ENCODE results near the gene KLRC1. TPM values are rescaled to one million over a fixed set of nuclear protein-coding genes. Genes with fewer than 3 reads are reported as not detected.
"Not testable (repeated sequence)": the region's sequence is repeated elsewhere in the genome, so short reads cannot be mapped to it uniquely, and the experiment has no call there.

Gene KLRC1
- total RNA-seq = not detected
- long read RNA-seq = 0 reads

DNA sequence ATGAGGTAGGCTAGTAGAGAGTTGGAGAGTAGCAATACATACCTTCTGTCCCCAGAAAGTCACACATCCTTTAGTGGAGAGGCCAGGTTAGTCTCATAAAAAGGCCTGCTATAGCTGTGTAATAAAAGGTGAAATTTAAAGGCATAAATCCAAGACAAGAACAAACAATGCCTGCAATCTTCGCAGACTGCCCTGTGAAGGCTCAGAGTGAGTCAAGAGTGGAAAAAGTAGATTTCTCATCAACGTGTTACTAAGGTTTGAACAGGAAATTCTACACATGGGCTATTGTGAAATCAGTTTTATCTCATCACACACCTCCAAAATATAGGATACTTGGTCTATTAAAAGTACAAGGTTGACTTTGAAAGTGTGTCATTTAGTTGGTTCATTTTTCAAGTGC lies at the start of gene KLRC1:
KLRC1 (minus strand) TSS at position 222 of the 400 bp plus-strand sequence. CDS start 2,221 bp downstream, outside the sequence.
- Histone ChIP-seq H3K27me3 (ENCODE audit: low read depth) (no peaks in the 10 kb centered on the region), H3K9me3 (replicated peaks) (peaks cover 42% of the 10 kb centered on the region), H3K36me3 (no peaks in the 10 kb centered on the region), H3K4me1 (no peaks in the 10 kb centered on the region), H3K4me3 (no peak within 1 kb of the TSS), H3K27ac (replicated peaks) (no peak within 1 kb of the TSS)
- TF ChIP-seq, protein P1, sequence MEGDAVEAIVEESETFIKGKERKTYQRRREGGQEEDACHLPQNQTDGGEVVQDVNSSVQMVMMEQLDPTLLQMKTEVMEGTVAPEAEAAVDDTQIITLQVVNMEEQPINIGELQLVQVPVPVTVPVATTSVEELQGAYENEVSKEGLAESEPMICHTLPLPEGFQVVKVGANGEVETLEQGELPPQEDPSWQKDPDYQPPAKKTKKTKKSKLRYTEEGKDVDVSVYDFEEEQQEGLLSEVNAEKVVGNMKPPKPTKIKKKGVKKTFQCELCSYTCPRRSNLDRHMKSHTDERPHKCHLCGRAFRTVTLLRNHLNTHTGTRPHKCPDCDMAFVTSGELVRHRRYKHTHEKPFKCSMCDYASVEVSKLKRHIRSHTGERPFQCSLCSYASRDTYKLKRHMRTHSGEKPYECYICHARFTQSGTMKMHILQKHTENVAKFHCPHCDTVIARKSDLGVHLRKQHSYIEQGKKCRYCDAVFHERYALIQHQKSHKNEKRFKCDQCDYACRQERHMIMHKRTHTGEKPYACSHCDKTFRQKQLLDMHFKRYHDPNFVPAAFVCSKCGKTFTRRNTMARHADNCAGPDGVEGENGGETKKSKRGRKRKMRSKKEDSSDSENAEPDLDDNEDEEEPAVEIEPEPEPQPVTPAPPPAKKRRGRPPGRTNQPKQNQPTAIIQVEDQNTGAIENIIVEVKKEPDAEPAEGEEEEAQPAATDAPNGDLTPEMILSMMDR (IDR thresholded peaks at IDR 0.05; ENCODE audit: borderline replicate concordance) = no peak
- DNase-seq = no peak
- intact Hi-C loops (cut with micrococcal nuclease) = no loop called here

DNA sequence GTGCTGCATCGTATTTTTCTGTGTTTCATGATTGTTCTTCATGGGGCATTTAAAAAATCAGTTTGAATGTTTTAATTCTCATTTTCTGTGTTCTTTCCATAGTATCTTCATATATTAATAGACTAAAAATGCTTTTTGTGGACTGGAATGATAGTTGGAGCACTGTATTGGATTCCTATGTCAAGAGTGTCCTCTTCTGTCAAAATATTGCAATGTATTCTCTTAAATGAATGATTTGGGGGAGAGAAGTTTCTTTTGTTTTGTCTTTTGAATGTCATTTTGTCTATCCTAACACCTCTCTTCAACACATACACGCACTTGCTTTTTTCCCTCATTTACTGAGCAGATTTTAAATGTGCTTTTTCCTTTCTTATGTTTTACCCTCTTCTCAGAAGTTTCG lies 47.9 kb upstream of the KLRC1 start:
- Histone ChIP-seq H3K4me1 (no peaks in the 10 kb centered on the region), H3K27me3 (ENCODE audit: low read depth) (no peaks in the 10 kb centered on the region), H3K27ac (replicated peaks) (no peak overlapping the region), H3K9me3 (replicated peaks) (peaks cover 7% of the 10 kb centered on the region), H3K4me3 (no peak overlapping the region), H3K36me3 (no peaks in the 10 kb centered on the region)
- intact Hi-C loops (cut with micrococcal nuclease) = no loop called here
- no peak for DNase-seq
- TF ChIP-seq, protein P1 (IDR thresholded peaks at IDR 0.05; ENCODE audit: borderline replicate concordance) = no peak

DNA sequence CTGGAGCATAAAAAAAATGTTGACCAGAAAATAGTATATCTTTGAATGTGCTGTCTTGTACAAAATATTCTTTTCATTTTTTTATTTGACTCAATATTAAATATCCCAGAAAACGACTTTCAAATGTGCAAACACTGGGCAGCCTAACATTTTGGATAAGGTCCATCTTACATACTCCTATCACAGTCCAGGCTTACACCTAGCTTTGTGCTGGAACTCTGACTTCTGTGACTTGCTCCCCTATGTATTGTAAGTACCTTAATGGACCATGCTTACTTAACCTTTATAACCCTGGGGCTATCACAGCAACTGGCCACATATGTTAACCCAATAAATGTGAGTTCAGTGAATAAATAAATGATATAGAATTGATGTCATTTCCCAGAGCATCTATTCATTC lies 44.9 kb upstream of the KLRC1 start:
- no peak overlapping the region for H3K27ac ChIP-seq (replicated peaks)
- no peaks in the 10 kb centered on the region for H3K27me3 ChIP-seq (ENCODE audit: low read depth)
- TF ChIP-seq, protein P1 (IDR thresholded peaks at IDR 0.05; ENCODE audit: borderline replicate concordance) = no peak
- H3K4me1 ChIP-seq = no peaks in the 10 kb centered on the region
- H3K4me3 ChIP-seq = no peak overlapping the region
- intact Hi-C loops (cut with micrococcal nuclease) = no loop called here
- H3K36me3 ChIP-seq = no peaks in the 10 kb centered on the region
- H3K9me3 ChIP-seq (replicated peaks) = peaks cover 7% of the 10 kb centered on the region
- DNase-seq = no peak

DNA sequence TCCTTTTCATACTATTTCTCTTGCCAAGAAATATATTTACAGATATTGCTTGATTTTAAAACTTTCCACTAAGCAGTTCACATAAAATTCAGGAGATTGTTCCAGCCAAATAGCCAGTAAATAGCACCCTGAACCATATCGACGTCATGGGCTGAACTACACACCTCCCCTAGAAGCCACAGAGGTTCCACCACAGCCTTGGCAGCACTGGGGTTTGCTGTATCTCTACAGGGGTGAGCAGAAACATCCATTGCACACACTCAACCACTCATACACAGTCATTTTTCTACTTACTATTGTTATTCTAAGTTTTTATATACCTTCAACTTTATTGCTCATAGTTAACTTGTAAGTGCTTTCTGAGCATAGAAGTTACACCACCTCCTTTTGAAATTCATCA lies 44.4 kb upstream of the KLRC1 start:
- Histone ChIP-seq H3K27me3 (ENCODE audit: low read depth) (no peaks in the 10 kb centered on the region), H3K4me1 (no peaks in the 10 kb centered on the region), H3K36me3 (no peaks in the 10 kb centered on the region), H3K9me3 (replicated peaks) (peaks cover 6% of the 10 kb centered on the region), H3K27ac (replicated peaks) (no peak overlapping the region), H3K4me3 (no peak overlapping the region)
- intact Hi-C loops (cut with micrococcal nuclease) = no loop called here
- no peak for DNase-seq
- TF ChIP-seq, protein P1 (IDR thresholded peaks at IDR 0.05; ENCODE audit: borderline replicate concordance) = no peak

DNA sequence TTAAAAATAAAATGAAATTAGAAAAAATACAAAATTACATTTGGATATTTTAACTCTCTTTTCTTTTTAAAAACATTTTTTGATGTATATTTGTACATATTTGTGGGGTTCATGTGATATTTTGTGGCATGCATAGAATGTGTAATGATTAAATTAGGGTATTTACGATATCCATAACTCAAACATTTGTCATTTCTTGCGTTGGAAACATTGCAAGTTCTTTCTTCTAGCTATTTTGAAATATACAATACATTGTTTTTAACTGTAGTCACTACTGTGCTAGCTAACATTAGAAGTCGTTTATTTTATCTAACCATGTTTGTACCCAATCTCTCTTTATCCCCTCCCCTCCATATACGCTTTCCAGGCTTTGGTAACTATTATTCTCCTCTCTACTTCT lies 38.6 kb upstream of the KLRC1 start:
- Histone ChIP-seq H3K4me1 (no peaks in the 10 kb centered on the region), H3K4me3 (no peak overlapping the region), H3K27ac (replicated peaks) (no peak overlapping the region), H3K36me3 (no peaks in the 10 kb centered on the region), H3K27me3 (ENCODE audit: low read depth) (no peaks in the 10 kb centered on the region), H3K9me3 (replicated peaks) (peaks cover 7% of the 10 kb centered on the region)
- TF ChIP-seq, protein P1 (IDR thresholded peaks at IDR 0.05; ENCODE audit: borderline replicate concordance) = no peak
- no peak for DNase-seq
- intact Hi-C loops (cut with micrococcal nuclease) = no loop called here

DNA sequence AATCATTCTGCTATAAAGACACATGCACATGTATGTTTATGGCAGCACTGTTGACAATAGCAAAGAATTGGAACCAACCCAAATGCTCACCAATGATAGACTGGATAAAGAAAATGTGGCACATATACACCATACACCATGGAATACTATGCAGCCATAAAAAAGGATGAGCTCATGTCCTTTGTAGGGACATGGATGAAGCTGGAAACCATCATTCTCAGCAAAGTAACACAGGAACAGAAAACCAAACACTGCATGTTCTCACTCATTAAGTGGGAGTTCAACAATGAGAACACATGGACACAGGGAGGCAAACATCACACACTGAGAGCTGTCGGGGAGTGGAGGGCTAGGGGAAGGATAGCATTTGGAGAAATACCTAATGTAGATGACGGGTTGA lies 34.2 kb upstream of the KLRC1 start:
- H3K4me3 ChIP-seq; H3K4me1 ChIP-seq; H3K27ac ChIP-seq (replicated peaks); intact Hi-C loops (cut with micrococcal nuclease); H3K36me3 ChIP-seq; H3K27me3 ChIP-seq (ENCODE audit: low read depth); DNase-seq: not testable (repeated sequence)
- H3K9me3 ChIP-seq (replicated peaks) = peaks cover 14% of the 10 kb centered on the region

DNA sequence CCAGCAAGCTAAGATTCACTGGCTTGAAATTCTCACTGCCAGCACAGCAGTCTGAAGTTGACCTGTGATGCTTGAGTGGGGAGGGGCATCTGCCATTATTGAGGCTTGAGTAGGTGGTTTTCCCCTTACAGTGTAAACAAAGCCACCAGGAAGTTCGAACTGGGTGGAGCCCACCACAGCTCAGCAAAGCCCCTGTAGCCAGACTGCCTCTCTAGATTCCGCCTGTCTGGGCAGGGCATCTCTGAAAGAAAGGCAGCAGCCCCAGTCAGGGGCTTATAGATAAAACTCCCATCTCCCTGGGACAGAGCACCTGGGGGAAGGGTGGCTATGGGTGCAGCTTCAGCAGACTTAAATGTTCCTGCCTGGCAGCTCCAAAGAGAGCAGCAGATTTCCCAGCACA lies 28.7 kb upstream of the KLRC1 start:
- H3K4me1 ChIP-seq; intact Hi-C loops (cut with micrococcal nuclease); H3K27ac ChIP-seq (replicated peaks); H3K36me3 ChIP-seq; H3K4me3 ChIP-seq; DNase-seq: not testable (repeated sequence)
- peaks cover 13% of the 10 kb centered on the region for H3K27me3 ChIP-seq (ENCODE audit: low read depth)
- peaks cover 17% of the 10 kb centered on the region for H3K9me3 ChIP-seq (replicated peaks)

DNA sequence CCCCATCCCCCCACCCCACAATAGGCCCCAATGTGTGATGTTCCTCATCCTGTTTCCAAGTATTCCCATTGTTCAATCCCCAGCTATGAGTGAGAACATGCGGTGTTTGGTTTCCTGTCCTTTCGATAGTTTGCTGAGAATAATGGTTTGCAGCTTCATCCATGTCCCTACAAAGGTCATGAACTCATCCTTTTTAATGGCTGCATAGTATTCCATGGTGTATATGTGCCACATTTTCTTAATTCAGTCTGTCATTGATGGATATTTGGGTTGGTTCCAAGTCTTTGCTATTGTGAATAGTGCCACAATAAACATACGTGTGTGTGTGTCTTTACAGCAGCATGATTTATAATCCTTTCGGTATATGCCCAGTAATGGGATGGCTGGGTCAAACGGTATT lies 19.6 kb upstream of the KLRC1 start:
- H3K27ac ChIP-seq (replicated peaks); DNase-seq; intact Hi-C loops (cut with micrococcal nuclease); H3K4me1 ChIP-seq; H3K36me3 ChIP-seq; H3K27me3 ChIP-seq (ENCODE audit: low read depth); H3K4me3 ChIP-seq; H3K9me3 ChIP-seq (replicated peaks): not testable (repeated sequence)

Measured in left ventricle myocardium inferior (tissue), 1 donor.